Liver (tissue), 9 donors: Measurements from ENCODE around the gene UNC13A. TPM values are rescaled to one million over a fixed set of nuclear protein-coding genes. Genes with fewer than 3 reads are reported as not detected.

ENCODE experiments used
- DNase-seq: peaks from one replicate; pipeline ENCODE4 v3.0.0-alpha.2; 2017; ENCODE audit warnings: low spot score
- H3K27ac ChIP-seq, 2 donors: one replicate each; pipeline ENCODE4 v1.7.0; 2013; ENCODE audit warnings: inconsistent platforms in 2 of 2, low read length in 2 of 2, control low read depth in 1 of 2, low read depth in 1 of 2, mild to moderate bottlenecking in 1 of 2
- H3K27me3 ChIP-seq, 4 donors: one replicate each; pipeline versions ENCODE4 v1.6.1 to v1.7.0; 2013; ENCODE audit warnings: low read length in 3 of 4, inconsistent platforms in 1 of 4, mild to moderate bottlenecking in 1 of 4, moderate library complexity in 1 of 4; ENCODE audit not compliant: control insufficient read depth in 4 of 4, insufficient read depth in 4 of 4
- H3K36me3 ChIP-seq, 4 donors: one replicate each; pipeline versions ENCODE4 v1.6.1 to v1.7.0; 2013; ENCODE audit warnings: low read length in 3 of 4, mild to moderate bottlenecking in 3 of 4, low read depth in 1 of 4, moderate library complexity in 1 of 4; ENCODE audit not compliant: control insufficient read depth in 4 of 4, insufficient read depth in 3 of 4
- H3K4me1 ChIP-seq, 4 donors: one replicate each; pipeline versions ENCODE4 v1.6.1 to v1.7.0; 2013; ENCODE audit warnings: low read length in 3 of 4, mild to moderate bottlenecking in 3 of 4, moderate library complexity in 1 of 4; ENCODE audit not compliant: control insufficient read depth in 4 of 4, insufficient read depth in 4 of 4
- H3K4me3 ChIP-seq, 3 donors: one replicate each; pipeline versions ENCODE4 v1.6.1 to v1.7.0; 2013; ENCODE audit warnings: low read length in 3 of 3, control low read depth in 1 of 3, low read depth in 1 of 3, mild to moderate bottlenecking in 1 of 3
- H3K9ac ChIP-seq, 2 donors: one replicate each; pipeline ENCODE4 v1.7.0; 2013; ENCODE audit warnings: low read length in 2 of 2, mild to moderate bottlenecking in 2 of 2, moderate library complexity in 2 of 2, control low read depth in 1 of 2, low read depth in 1 of 2
- H3K9me3 ChIP-seq, 4 donors: one replicate each; pipeline versions ENCODE4 v1.6.1 to v1.7.0; 2013; ENCODE audit warnings: low read length in 3 of 4; ENCODE audit not compliant: control insufficient read depth in 4 of 4
- ATF3 ChIP-seq: IDR thresholded peaks from 2 replicates; pipeline ENCODE4 v1.6.1; 2016; ENCODE audit warnings: antibody characterized with exemption
- EGR1 ChIP-seq, 2 donors: IDR thresholded peaks; 2 replicates each; pipeline ENCODE4 v1.6.1; 2016 to 2018; ENCODE audit warnings: antibody characterized with exemption in 2 of 2, low read depth in 2 of 2
- FOXA2 ChIP-seq: IDR thresholded peaks from 2 replicates; pipeline ENCODE4 v1.6.1; 2016; ENCODE audit warnings: antibody characterized with exemption
- GABPA ChIP-seq, 2 donors: IDR thresholded peaks in 1 of 2; conservative IDR thresholded peaks in 1 of 2; 2 replicates each; pipeline ENCODE4 v1.6.1; 2016; ENCODE audit warnings: antibody characterized with exemption in 2 of 2, mild to moderate bottlenecking in 1 of 2, moderate library complexity in 1 of 2
- HNF4A ChIP-seq, 2 donors: conservative IDR thresholded peaks; 2 replicates each; pipeline ENCODE4 v1.6.1; 2016; ENCODE audit warnings: antibody characterized with exemption in 2 of 2, mild to moderate bottlenecking in 2 of 2
- HNF4G ChIP-seq: IDR thresholded peaks from 2 replicates; pipeline ENCODE4 v1.6.1; 2016; ENCODE audit warnings: antibody characterized with exemption
- JUND ChIP-seq, 2 donors: IDR thresholded peaks; 2 replicates each; pipeline ENCODE4 v1.6.1; 2016; ENCODE audit warnings: antibody characterized with exemption in 2 of 2
- NR2F2 ChIP-seq: IDR thresholded peaks from 2 replicates; pipeline ENCODE4 v1.6.1; 2016; ENCODE audit warnings: antibody characterized with exemption
- RAD21 ChIP-seq, 2 donors: IDR thresholded peaks; 2 replicates each; pipeline ENCODE4 v1.6.1; 2016; ENCODE audit warnings: antibody characterized with exemption in 2 of 2, mild to moderate bottlenecking in 2 of 2
- REST ChIP-seq: IDR thresholded peaks from 2 replicates; pipeline ENCODE4 v1.6.1; 2016; ENCODE audit warnings: antibody characterized with exemption, mild to moderate bottlenecking
- RXRA ChIP-seq, 2 donors: IDR thresholded peaks; 2 replicates each; pipeline ENCODE4 v1.6.1; 2017 to 2018; ENCODE audit warnings: antibody characterized with exemption in 2 of 2, mild to moderate bottlenecking in 1 of 2
- SP1 ChIP-seq: IDR thresholded peaks from 2 replicates; pipeline ENCODE4 v1.6.1; 2018; ENCODE audit warnings: antibody characterized with exemption, mild to moderate bottlenecking
- TAF1 ChIP-seq: conservative IDR thresholded peaks from 2 replicates; pipeline ENCODE4 v1.6.1; 2016; ENCODE audit warnings: antibody characterized with exemption, mild to moderate bottlenecking
- YY1 ChIP-seq: IDR thresholded peaks from 2 replicates; pipeline ENCODE4 v1.6.1; 2016; ENCODE audit warnings: antibody characterized with exemption, mild to moderate bottlenecking
- ZBTB33 ChIP-seq: IDR thresholded peaks from 2 replicates; pipeline ENCODE4 v1.6.1; 2016; ENCODE audit warnings: antibody characterized with exemption
- WGBS: extraction: QIAGEN DNeasy Blood & Tissue Kit; methylation state at CpG from one replicate; pipeline ENCODE4 v1.1.7; 2013; 5-methylcytosine and 5-hydroxymethylcytosine counted together
- polyA plus RNA-seq, 2 donors: library from polyadenylated mRNA; stranded (reverse) in 1 of 2; unstranded in 1 of 2; fragments of 200-250 nt in 1 of 2; fragments of >200 nt in 1 of 2; fragmentation: Nextera tagmentation in 1 of 2; extraction: Ambion mirVana in 1 of 2; gene quantifications; one replicate each; pipeline versions ENCODE4 v1.2.1 to v1.2.3, GENCODE V29; 2013 to 2015
- total RNA-seq, 2 donors: library from RNA; depleted of rRNA; stranded (reverse); fragments of >200 nt; gene quantifications; one replicate each; pipeline ENCODE4 v1.2.3, GENCODE V29; 2014
- TF ChIP-seq, protein P1 (sequence below): IDR thresholded peaks from 2 replicates; pipeline ENCODE4 v1.6.1; 2016; ENCODE audit warnings: antibody characterized with exemption
- TF ChIP-seq, protein P2 (sequence below): fragments of 150-350 bp; IDR thresholded peaks from 2 replicates; pipeline ENCODE4 v1.5.1; 2017; ENCODE audit warnings: improper control_type of control experiment, low read depth, low read length; ENCODE audit not compliant: missing input control
- donor health status: healthy.
- donor health status: healthy.
- donor health status: healthy.
- donor health status: healthy.
- donor health status: healthy.

Gene UNC13A
- total and polyA plus RNA-seq, 4 donors = under 0.01 to 0.01 TPM; not detected in 2

- peak within 1 kb of the TSS in 1 of 2 donors; percentile 25 for H3K27ac ChIP-seq
- TF ChIP-seq TAF1 (no peak), YY1 (peak; percentile 95), SP1 (no peak), REST (no peak), JUND (IDR thresholded peaks at IDR 0.05) (no peak), HNF4A (conservative IDR thresholded peaks at IDR 0.05) (no peak)
- TF ChIP-seq, protein P1, sequence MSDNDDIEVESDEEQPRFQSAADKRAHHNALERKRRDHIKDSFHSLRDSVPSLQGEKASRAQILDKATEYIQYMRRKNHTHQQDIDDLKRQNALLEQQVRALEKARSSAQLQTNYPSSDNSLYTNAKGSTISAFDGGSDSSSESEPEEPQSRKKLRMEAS = peak; percentile 44
- peak within 1 kb of the TSS in 1 of 2 donors; percentile 25 for H3K9ac ChIP-seq
- H3K9me3 ChIP-seq = no peaks in the 10 kb centered on the region
- DNase-seq = peak; percentile 66
- peak within 1 kb of the TSS; percentile 48 to 97 (median 65) for H3K4me3 ChIP-seq
- H3K4me1 ChIP-seq = peaks cover 12 to 29% (median 20%) of the 10 kb centered on the region in 4 donors
- H3K27me3 ChIP-seq = no peaks in the 10 kb centered on the region
- peaks cover 0 to 6% (median 4%) of the 10 kb centered on the region in 4 donors for H3K36me3 ChIP-seq
- WGBS = 3% methylated on average over 53 of the region's 53 CpGs
Measured at GRCh38 chr19:17718947-17719711, 31.0 kb upstream of the UNC13A start, which contains the start of gene MAP1S. Gene MAP1S (plus strand): TSS chr19:17719480. CDS start chr19:17719503, 23 bp downstream.

GRCh38 chr19:17718550-17718946 lies 30.4 kb upstream of the UNC13A start:
- peaks cover 12 to 29% (median 20%) of the 10 kb centered on the region in 4 donors for H3K4me1 ChIP-seq
- H3K27ac ChIP-seq = no peak overlapping the region
- DNase-seq = no peak
- 95% methylated on average over 4 of the region's 4 CpGs for WGBS
- no peaks in the 10 kb centered on the region for H3K27me3 ChIP-seq
- TF ChIP-seq HNF4G = no peak
- TF ChIP-seq ATF3 = no peak
- TF ChIP-seq, protein P2, sequence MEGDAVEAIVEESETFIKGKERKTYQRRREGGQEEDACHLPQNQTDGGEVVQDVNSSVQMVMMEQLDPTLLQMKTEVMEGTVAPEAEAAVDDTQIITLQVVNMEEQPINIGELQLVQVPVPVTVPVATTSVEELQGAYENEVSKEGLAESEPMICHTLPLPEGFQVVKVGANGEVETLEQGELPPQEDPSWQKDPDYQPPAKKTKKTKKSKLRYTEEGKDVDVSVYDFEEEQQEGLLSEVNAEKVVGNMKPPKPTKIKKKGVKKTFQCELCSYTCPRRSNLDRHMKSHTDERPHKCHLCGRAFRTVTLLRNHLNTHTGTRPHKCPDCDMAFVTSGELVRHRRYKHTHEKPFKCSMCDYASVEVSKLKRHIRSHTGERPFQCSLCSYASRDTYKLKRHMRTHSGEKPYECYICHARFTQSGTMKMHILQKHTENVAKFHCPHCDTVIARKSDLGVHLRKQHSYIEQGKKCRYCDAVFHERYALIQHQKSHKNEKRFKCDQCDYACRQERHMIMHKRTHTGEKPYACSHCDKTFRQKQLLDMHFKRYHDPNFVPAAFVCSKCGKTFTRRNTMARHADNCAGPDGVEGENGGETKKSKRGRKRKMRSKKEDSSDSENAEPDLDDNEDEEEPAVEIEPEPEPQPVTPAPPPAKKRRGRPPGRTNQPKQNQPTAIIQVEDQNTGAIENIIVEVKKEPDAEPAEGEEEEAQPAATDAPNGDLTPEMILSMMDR = no peak
- no peak for TF ChIP-seq NR2F2
- TF ChIP-seq HNF4A (conservative IDR thresholded peaks at IDR 0.05) = no peak
- TF ChIP-seq TAF1 = no peak
- no peak for TF ChIP-seq GABPA (IDR thresholded peaks at IDR 0.05 in 1 of 2, conservative IDR thresholded peaks at IDR 0.05 in 1 of 2)
- TF ChIP-seq, protein P1 = no peak
- TF ChIP-seq RAD21 (IDR thresholded peaks at IDR 0.05) = no peak
- TF ChIP-seq FOXA2 = no peak
- no peak for TF ChIP-seq ZBTB33
- no peak for TF ChIP-seq RXRA (IDR thresholded peaks at IDR 0.05)
- TF ChIP-seq SP1 = no peak
- no peak for TF ChIP-seq EGR1 (IDR thresholded peaks at IDR 0.05; ENCODE audit: low read depth in 2 of 2)
- no peak for TF ChIP-seq YY1
- no peak for TF ChIP-seq JUND (IDR thresholded peaks at IDR 0.05)
- H3K9me3 ChIP-seq = no peaks in the 10 kb centered on the region
- no peak overlapping the region for H3K4me3 ChIP-seq
- H3K9ac ChIP-seq = no peak overlapping the region
- no peaks in the 10 kb centered on the region for H3K36me3 ChIP-seq
